Activated CD4-positive, alpha-beta T cell treated with anti-CD3 and anti-CD28 coated beads, Interleukin-2, amount 10 ng/mL, durations not matched to agents 7 days and 5 days (primary cell): Measurements from ENCODE around the gene ZSWIM5. TPM values are rescaled to one million over a fixed set of nuclear protein-coding genes. Genes with fewer than 3 reads are reported as not detected.
"Not testable (repeated sequence)": the region's sequence is repeated elsewhere in the genome, so short reads cannot be mapped to it uniquely, and the experiment has no call there.

ENCODE experiments used
- CTCF ChIA-PET: fragments of 350-600 bp; sonication (Branson Sonifier 250); formaldehyde crosslinking; loops from one replicate; lab custom pipeline; 2021; ENCODE audit warnings: antibody characterized with exemption; lab: Charles Lee
- POLR2A ChIA-PET: fragments of 350-600 bp; sonication (Branson Sonifier 250); formaldehyde crosslinking; loops from one replicate; lab custom pipeline; 2021; ENCODE audit warnings: antibody characterized with exemption; lab: Charles Lee
- DNase-seq: peaks from one replicate; pipeline ENCODE4 v3.0.0-alpha.2; 2020
- H3K27ac Mint-ChIP-seq: one replicate; pipeline ENCODE4 v1.8.0; 2021; ENCODE audit warnings: mild to moderate bottlenecking, moderate library complexity, mixed read lengths
- H3K27me3 Mint-ChIP-seq: one replicate; pipeline ENCODE4 v1.8.0; 2021; ENCODE audit warnings: mixed read lengths
- H3K36me3 Mint-ChIP-seq: one replicate; pipeline ENCODE4 v1.8.0; 2021; ENCODE audit warnings: low read depth, mixed read lengths
- H3K4me1 Mint-ChIP-seq: one replicate; pipeline ENCODE4 v1.8.0; 2021; ENCODE audit warnings: mixed read lengths
- H3K4me3 Mint-ChIP-seq: one replicate; pipeline ENCODE4 v1.8.0; 2021; ENCODE audit warnings: mild to moderate bottlenecking, moderate library complexity, mixed read lengths
- H3K9me3 Mint-ChIP-seq: one replicate; pipeline ENCODE4 v1.8.0; 2021; ENCODE audit warnings: mixed read lengths
- total RNA-seq, 2 experiments: library from RNA; stranded (reverse); gene quantifications; one replicate each; pipeline ENCODE4 v1.2.3, GENCODE V29; 2021

ZSWIM5 gene
- total RNA-seq: under 1 TPM; 0.46 to 0.62 TPM

GRCh38 chr1:45205910-45206721 is at the start of gene ZSWIM5:
Gene ZSWIM5 (minus strand): TSS chr1:45206605. CDS start chr1:45206350, 255 bp downstream.
- Mint-ChIP-seq H3K36me3 (no peaks in the 10 kb centered on the region), H3K4me3 (peak within 1 kb of the TSS; percentile 87), H3K9me3 (no peaks in the 10 kb centered on the region), H3K27ac (peak within 1 kb of the TSS; percentile 65), H3K4me1 (peaks cover 14% of the 10 kb centered on the region), H3K27me3 (peaks cover 50% of the 10 kb centered on the region)
- ChIA-PET CTCF (no interaction called here), POLR2A (no interaction called here)
- peak; percentile 57 for DNase-seq

- H3K27ac Mint-ChIP-seq: no peak overlapping the region
- ChIA-PET POLR2A (no interaction called here), CTCF (interaction anchor here (0.5 kb wide), 1 partner anchor 523 kb away, joined by 4 read pairs; no protein-coding TSS in a partner anchor)
- no peak overlapping the region for H3K4me3 Mint-ChIP-seq
- DNase-seq: no peak
- peaks cover 4% of the 10 kb centered on the region for H3K36me3 Mint-ChIP-seq
- peaks cover 22% of the 10 kb centered on the region for H3K9me3 Mint-ChIP-seq
- peaks cover 4% of the 10 kb centered on the region for H3K27me3 Mint-ChIP-seq
- H3K4me1 Mint-ChIP-seq: no peaks in the 10 kb centered on the region
Observed at GRCh38 chr1:45254490-45254889, 48.1 kb upstream of the ZSWIM5 start.

GRCh38 chr1:45250544-45250943 is 44.1 kb upstream of the ZSWIM5 start:
- ChIA-PET POLR2A (no interaction called here), CTCF (no interaction called here)
- Mint-ChIP-seq H3K27ac (no peak overlapping the region), H3K9me3 (peaks cover 10% of the 10 kb centered on the region), H3K27me3 (peaks cover 4% of the 10 kb centered on the region), H3K4me3 (no peak overlapping the region), H3K36me3 (no peaks in the 10 kb centered on the region), H3K4me1 (peaks cover 3% of the 10 kb centered on the region)
- DNase-seq: no peak

GRCh38 chr1:45248004-45248403 is 41.6 kb upstream of the ZSWIM5 start:
- POLR2A ChIA-PET, H3K36me3 Mint-ChIP-seq, CTCF ChIA-PET, H3K4me1 Mint-ChIP-seq, H3K27me3 Mint-ChIP-seq, H3K27ac Mint-ChIP-seq, H3K4me3 Mint-ChIP-seq, DNase-seq: not testable (repeated sequence)
- peaks cover 12% of the 10 kb centered on the region for H3K9me3 Mint-ChIP-seq

- H3K36me3 Mint-ChIP-seq: peaks cover 2% of the 10 kb centered on the region
- no peak overlapping the region for H3K4me3 Mint-ChIP-seq
- ChIA-PET CTCF (no interaction called here), POLR2A (no interaction called here)
- H3K4me1 Mint-ChIP-seq: peaks cover 3% of the 10 kb centered on the region
- H3K27me3 Mint-ChIP-seq: peaks cover 3% of the 10 kb centered on the region
- peaks cover 22% of the 10 kb centered on the region for H3K9me3 Mint-ChIP-seq
- DNase-seq: no peak
- H3K27ac Mint-ChIP-seq: no peak overlapping the region
Observed at GRCh38 chr1:45246760-45247159, 40.4 kb upstream of the ZSWIM5 start.

- POLR2A ChIA-PET, CTCF ChIA-PET, H3K4me3 Mint-ChIP-seq, H3K4me1 Mint-ChIP-seq, H3K27ac Mint-ChIP-seq, H3K27me3 Mint-ChIP-seq, H3K36me3 Mint-ChIP-seq, DNase-seq: not testable (repeated sequence)
- H3K9me3 Mint-ChIP-seq: peaks cover 26% of the 10 kb centered on the region
Observed at GRCh38 chr1:45246359-45246758, 40.0 kb upstream of the ZSWIM5 start.

GRCh38 chr1:45244660-45245059 is 38.3 kb upstream of the ZSWIM5 start:
- POLR2A ChIA-PET: no interaction called here

GRCh38 chr1:45243476-45244343 is 37.3 kb upstream of the ZSWIM5 start:
- ChIA-PET POLR2A (no interaction called here), CTCF (no interaction called here)
- peaks cover 3% of the 10 kb centered on the region for H3K4me1 Mint-ChIP-seq
- H3K9me3 Mint-ChIP-seq: peaks cover 34% of the 10 kb centered on the region
- DNase-seq: no peak
- peaks cover 3% of the 10 kb centered on the region for H3K36me3 Mint-ChIP-seq
- no peak overlapping the region for H3K4me3 Mint-ChIP-seq
- H3K27ac Mint-ChIP-seq: no peak overlapping the region
- H3K27me3 Mint-ChIP-seq: no peaks in the 10 kb centered on the region

More at GRCh38 chr1:45244660-45245059, 38.3 kb upstream of the ZSWIM5 start:
- Mint-ChIP-seq H3K9me3 (peaks cover 32% of the 10 kb centered on the region), H3K27ac (no peak overlapping the region), H3K4me1 (peaks cover 3% of the 10 kb centered on the region), H3K36me3 (peaks cover 3% of the 10 kb centered on the region), H3K27me3 (no peaks in the 10 kb centered on the region), H3K4me3 (no peak overlapping the region)
- no peak for DNase-seq
- CTCF ChIA-PET: no interaction called here

GRCh38 chr1:45238846-45239245 is 32.4 kb upstream of the ZSWIM5 start:
- Mint-ChIP-seq H3K4me1 (no peaks in the 10 kb centered on the region), H3K27ac (no peak overlapping the region), H3K27me3 (peaks cover 3% of the 10 kb centered on the region), H3K36me3 (peaks cover 3% of the 10 kb centered on the region), H3K9me3 (peaks cover 27% of the 10 kb centered on the region), H3K4me3 (no peak overlapping the region)
- no peak for DNase-seq
- CTCF ChIA-PET: no interaction called here
- POLR2A ChIA-PET: no interaction called here

- ChIA-PET CTCF (interaction anchor here (0.9 kb wide), 1 partner anchor 539 kb away, joined by 3 read pairs; no protein-coding TSS in a partner anchor), POLR2A (no interaction called here)
- no peak for DNase-seq
- Mint-ChIP-seq H3K4me1 (no peaks in the 10 kb centered on the region), H3K4me3 (no peak overlapping the region), H3K27ac (no peak overlapping the region), H3K9me3 (peaks cover 14% of the 10 kb centered on the region), H3K27me3 (peaks cover 3% of the 10 kb centered on the region), H3K36me3 (no peaks in the 10 kb centered on the region)
Observed at GRCh38 chr1:45236136-45236535, 29.7 kb upstream of the ZSWIM5 start.

GRCh38 chr1:45230537-45230936 is 24.1 kb upstream of the ZSWIM5 start:
- no peaks in the 10 kb centered on the region for H3K4me1 Mint-ChIP-seq
- ChIA-PET CTCF (no interaction called here), POLR2A (no interaction called here)
- H3K9me3 Mint-ChIP-seq: no peaks in the 10 kb centered on the region
- no peak overlapping the region for H3K4me3 Mint-ChIP-seq
- H3K27me3 Mint-ChIP-seq: no peaks in the 10 kb centered on the region
- H3K27ac Mint-ChIP-seq: peak overlapping the region; percentile 1
- DNase-seq: no peak
- H3K36me3 Mint-ChIP-seq: no peaks in the 10 kb centered on the region

GRCh38 chr1:45225598-45225997 is 19.2 kb upstream of the ZSWIM5 start:
- H3K4me1 Mint-ChIP-seq: no peaks in the 10 kb centered on the region
- ChIA-PET CTCF (no interaction called here), POLR2A (no interaction called here)
- no peak for DNase-seq
- H3K9me3 Mint-ChIP-seq: no peaks in the 10 kb centered on the region
- H3K4me3 Mint-ChIP-seq: no peak overlapping the region
- no peaks in the 10 kb centered on the region for H3K36me3 Mint-ChIP-seq
- no peak overlapping the region for H3K27ac Mint-ChIP-seq
- no peaks in the 10 kb centered on the region for H3K27me3 Mint-ChIP-seq

GRCh38 chr1:45223710-45224109 is 17.3 kb upstream of the ZSWIM5 start:
- POLR2A ChIA-PET, CTCF ChIA-PET, H3K9me3 Mint-ChIP-seq: not testable (repeated sequence)

More at GRCh38 chr1:45223710-45224109, 17.3 kb upstream of the ZSWIM5 start:
- not testable (repeated sequence) for DNase-seq, H3K27me3 Mint-ChIP-seq, H3K4me1 Mint-ChIP-seq, H3K36me3 Mint-ChIP-seq, H3K4me3 Mint-ChIP-seq, H3K27ac Mint-ChIP-seq
